ENCODE data around the gene GRIK5. TPM values are rescaled to one million over a fixed set of nuclear protein-coding genes. Genes with fewer than 3 reads are reported as not detected.

GRIK5 gene
- total and polyA plus RNA-seq, 2 of the 8 experiments (the other 6 are each of a cell fraction or from before 2014, with no cell fraction given): 17.8 to 42.9 TPM

DNA sequence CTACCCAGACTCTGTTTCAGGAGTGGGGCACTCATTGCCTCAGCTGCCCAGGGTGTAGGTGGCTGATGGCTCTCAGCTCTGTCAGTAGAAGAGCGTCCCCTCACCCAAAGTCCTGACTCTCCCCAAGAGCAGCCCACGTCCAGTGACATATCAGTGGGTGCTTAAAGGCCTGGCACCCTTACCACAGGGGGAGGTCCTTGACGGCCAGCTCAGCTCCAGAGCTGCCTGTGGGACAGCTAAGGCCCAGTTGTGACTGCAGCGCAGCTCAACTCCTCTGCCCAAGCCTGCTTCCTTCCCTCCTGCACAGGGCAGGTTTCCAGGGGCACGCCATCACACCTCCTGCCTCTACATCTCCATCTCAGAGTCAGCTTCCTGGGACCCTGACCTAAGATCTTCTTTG lies 32.4 kb downstream of the GRIK5 start (continued):
- TF ChIP-seq, protein P1, sequence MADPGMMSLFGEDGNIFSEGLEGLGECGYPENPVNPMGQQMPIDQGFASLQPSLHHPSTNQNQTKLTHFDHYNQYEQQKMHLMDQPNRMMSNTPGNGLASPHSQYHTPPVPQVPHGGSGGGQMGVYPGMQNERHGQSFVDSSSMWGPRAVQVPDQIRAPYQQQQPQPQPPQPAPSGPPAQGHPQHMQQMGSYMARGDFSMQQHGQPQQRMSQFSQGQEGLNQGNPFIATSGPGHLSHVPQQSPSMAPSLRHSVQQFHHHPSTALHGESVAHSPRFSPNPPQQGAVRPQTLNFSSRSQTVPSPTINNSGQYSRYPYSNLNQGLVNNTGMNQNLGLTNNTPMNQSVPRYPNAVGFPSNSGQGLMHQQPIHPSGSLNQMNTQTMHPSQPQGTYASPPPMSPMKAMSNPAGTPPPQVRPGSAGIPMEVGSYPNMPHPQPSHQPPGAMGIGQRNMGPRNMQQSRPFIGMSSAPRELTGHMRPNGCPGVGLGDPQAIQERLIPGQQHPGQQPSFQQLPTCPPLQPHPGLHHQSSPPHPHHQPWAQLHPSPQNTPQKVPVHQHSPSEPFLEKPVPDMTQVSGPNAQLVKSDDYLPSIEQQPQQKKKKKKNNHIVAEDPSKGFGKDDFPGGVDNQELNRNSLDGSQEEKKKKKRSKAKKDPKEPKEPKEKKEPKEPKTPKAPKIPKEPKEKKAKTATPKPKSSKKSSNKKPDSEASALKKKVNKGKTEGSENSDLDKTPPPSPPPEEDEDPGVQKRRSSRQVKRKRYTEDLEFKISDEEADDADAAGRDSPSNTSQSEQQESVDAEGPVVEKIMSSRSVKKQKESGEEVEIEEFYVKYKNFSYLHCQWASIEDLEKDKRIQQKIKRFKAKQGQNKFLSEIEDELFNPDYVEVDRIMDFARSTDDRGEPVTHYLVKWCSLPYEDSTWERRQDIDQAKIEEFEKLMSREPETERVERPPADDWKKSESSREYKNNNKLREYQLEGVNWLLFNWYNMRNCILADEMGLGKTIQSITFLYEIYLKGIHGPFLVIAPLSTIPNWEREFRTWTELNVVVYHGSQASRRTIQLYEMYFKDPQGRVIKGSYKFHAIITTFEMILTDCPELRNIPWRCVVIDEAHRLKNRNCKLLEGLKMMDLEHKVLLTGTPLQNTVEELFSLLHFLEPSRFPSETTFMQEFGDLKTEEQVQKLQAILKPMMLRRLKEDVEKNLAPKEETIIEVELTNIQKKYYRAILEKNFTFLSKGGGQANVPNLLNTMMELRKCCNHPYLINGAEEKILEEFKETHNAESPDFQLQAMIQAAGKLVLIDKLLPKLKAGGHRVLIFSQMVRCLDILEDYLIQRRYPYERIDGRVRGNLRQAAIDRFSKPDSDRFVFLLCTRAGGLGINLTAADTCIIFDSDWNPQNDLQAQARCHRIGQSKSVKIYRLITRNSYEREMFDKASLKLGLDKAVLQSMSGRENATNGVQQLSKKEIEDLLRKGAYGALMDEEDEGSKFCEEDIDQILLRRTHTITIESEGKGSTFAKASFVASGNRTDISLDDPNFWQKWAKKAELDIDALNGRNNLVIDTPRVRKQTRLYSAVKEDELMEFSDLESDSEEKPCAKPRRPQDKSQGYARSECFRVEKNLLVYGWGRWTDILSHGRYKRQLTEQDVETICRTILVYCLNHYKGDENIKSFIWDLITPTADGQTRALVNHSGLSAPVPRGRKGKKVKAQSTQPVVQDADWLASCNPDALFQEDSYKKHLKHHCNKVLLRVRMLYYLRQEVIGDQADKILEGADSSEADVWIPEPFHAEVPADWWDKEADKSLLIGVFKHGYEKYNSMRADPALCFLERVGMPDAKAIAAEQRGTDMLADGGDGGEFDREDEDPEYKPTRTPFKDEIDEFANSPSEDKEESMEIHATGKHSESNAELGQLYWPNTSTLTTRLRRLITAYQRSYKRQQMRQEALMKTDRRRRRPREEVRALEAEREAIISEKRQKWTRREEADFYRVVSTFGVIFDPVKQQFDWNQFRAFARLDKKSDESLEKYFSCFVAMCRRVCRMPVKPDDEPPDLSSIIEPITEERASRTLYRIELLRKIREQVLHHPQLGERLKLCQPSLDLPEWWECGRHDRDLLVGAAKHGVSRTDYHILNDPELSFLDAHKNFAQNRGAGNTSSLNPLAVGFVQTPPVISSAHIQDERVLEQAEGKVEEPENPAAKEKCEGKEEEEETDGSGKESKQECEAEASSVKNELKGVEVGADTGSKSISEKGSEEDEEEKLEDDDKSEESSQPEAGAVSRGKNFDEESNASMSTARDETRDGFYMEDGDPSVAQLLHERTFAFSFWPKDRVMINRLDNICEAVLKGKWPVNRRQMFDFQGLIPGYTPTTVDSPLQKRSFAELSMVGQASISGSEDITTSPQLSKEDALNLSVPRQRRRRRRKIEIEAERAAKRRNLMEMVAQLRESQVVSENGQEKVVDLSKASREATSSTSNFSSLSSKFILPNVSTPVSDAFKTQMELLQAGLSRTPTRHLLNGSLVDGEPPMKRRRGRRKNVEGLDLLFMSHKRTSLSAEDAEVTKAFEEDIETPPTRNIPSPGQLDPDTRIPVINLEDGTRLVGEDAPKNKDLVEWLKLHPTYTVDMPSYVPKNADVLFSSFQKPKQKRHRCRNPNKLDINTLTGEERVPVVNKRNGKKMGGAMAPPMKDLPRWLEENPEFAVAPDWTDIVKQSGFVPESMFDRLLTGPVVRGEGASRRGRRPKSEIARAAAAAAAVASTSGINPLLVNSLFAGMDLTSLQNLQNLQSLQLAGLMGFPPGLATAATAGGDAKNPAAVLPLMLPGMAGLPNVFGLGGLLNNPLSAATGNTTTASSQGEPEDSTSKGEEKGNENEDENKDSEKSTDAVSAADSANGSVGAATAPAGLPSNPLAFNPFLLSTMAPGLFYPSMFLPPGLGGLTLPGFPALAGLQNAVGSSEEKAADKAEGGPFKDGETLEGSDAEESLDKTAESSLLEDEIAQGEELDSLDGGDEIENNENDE (IDR thresholded peaks at IDR 0.05; ENCODE audit: insufficient replicate concordance, low read length): no peak
- no peak for TF ChIP-seq SP1 (IDR thresholded peaks at IDR 0.05; ENCODE audit: low read depth, low read length)
- TF ChIP-seq BCL11A (IDR thresholded peaks at IDR 0.05; ENCODE audit: low read depth in 2 of 2, low read length in 2 of 2): no peak
- no peak for TF ChIP-seq TCF12 (IDR thresholded peaks at IDR 0.05; ENCODE audit: low read depth, low read length)
- TF ChIP-seq CHD2 (IDR thresholded peaks at IDR 0.05; ENCODE audit: low read length): no peak
- TF ChIP-seq SIN3A (conservative IDR thresholded peaks at IDR 0.05 in 1 of 2, IDR thresholded peaks at IDR 0.05 in 1 of 2; ENCODE audit: low read depth in 1 of 2, low read length in 2 of 2): no peak
- TF ChIP-seq HDAC2 (IDR thresholded peaks at IDR 0.05; ENCODE audit: borderline replicate concordance in 1 of 2, low read depth in 2 of 2, low read length in 2 of 2): no peak
- no peak for TF ChIP-seq CTBP2 (IDR thresholded peaks at IDR 0.05; ENCODE audit: borderline replicate concordance, insufficient read depth, insufficient read length, low read length)
- TF ChIP-seq RAD21 (IDR thresholded peaks at IDR 0.05 in 1 of 2, conservative IDR thresholded peaks at IDR 0.05 in 1 of 2; ENCODE audit: low read depth in 2 of 2, low read length in 2 of 2): no peak
- TF ChIP-seq, protein P2, sequence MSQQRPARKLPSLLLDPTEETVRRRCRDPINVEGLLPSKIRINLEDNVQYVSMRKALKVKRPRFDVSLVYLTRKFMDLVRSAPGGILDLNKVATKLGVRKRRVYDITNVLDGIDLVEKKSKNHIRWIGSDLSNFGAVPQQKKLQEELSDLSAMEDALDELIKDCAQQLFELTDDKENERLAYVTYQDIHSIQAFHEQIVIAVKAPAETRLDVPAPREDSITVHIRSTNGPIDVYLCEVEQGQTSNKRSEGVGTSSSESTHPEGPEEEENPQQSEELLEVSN (IDR thresholded peaks at IDR 0.05): no peak
